ENCODE data around the gene PIN1. TPM values are rescaled to one million over a fixed set of nuclear protein-coding genes. Genes with fewer than 3 reads are reported as not detected.

PIN1 gene
- total RNA-seq, 1 donor from 2014 or later = 109 TPM

DNA sequence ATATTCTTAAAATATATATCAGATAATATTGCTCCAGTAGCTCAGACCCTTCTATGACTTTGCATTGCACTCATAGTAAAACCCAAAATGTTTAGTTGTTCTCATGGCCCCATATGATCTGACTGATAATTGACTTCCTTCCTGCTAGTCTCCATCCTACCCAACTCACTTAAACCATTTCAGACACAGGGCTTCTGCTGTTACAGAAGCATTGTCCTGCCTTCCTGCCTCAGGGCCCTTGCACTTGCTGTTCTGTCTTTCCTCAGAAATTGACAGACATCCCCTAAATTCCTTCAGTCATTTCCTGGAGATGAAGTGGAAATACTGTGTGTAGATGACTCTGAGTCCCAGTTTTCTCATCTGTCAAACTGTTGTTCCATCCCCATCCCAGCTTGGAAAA lies 36.0 kb upstream of the PIN1 start:
- no peak overlapping the region for H3K9ac ChIP-seq (ENCODE audit: low read length)
- H3K4me2 ChIP-seq (ENCODE audit: low read length) = no peak overlapping the region
- Mint-ChIP-seq H3K27ac (ENCODE audit: unreplicated experiment) (no peak overlapping the region), H3K27me3 (ENCODE audit: low read depth, unreplicated experiment) (no peaks in the 10 kb centered on the region), H3K4me3 (ENCODE audit: unreplicated experiment) (no peak overlapping the region), H3K36me3 (ENCODE audit: low read depth, unreplicated experiment) (peaks cover 15% of the 10 kb centered on the region), H3K9me3 (ENCODE audit: unreplicated experiment) (no peaks in the 10 kb centered on the region), H3K4me1 (ENCODE audit: low read depth, unreplicated experiment) (no peaks in the 10 kb centered on the region)
- FAIRE-seq = no peak
- H3K4me1 ChIP-seq (ENCODE audit: insufficient read depth, low read length) = no peaks in the 10 kb centered on the region
- H3K27me3 ChIP-seq (ENCODE audit: insufficient read depth, low read length) = no peaks in the 10 kb centered on the region
- H3K4me3 ChIP-seq (ENCODE audit: insufficient read depth, low read depth, low read length) = no peak overlapping the region
- DNase-seq (ENCODE audit: low read depth) = no peak
- H3K27ac ChIP-seq (ENCODE audit: low read depth, low read length) = no peak overlapping the region
- no peak overlapping the region for H2AFZ ChIP-seq (ENCODE audit: low read depth, low read length)
- H3K79me2 ChIP-seq (ENCODE audit: insufficient read depth, low read length) = no peaks in the 10 kb centered on the region
- H3K9me3 ChIP-seq (ENCODE audit: insufficient read depth, low read depth, low read length) = no peaks in the 10 kb centered on the region
- no peaks in the 10 kb centered on the region for H4K20me1 ChIP-seq (ENCODE audit: insufficient read depth, low read length)
- TF ChIP-seq, protein P1, sequence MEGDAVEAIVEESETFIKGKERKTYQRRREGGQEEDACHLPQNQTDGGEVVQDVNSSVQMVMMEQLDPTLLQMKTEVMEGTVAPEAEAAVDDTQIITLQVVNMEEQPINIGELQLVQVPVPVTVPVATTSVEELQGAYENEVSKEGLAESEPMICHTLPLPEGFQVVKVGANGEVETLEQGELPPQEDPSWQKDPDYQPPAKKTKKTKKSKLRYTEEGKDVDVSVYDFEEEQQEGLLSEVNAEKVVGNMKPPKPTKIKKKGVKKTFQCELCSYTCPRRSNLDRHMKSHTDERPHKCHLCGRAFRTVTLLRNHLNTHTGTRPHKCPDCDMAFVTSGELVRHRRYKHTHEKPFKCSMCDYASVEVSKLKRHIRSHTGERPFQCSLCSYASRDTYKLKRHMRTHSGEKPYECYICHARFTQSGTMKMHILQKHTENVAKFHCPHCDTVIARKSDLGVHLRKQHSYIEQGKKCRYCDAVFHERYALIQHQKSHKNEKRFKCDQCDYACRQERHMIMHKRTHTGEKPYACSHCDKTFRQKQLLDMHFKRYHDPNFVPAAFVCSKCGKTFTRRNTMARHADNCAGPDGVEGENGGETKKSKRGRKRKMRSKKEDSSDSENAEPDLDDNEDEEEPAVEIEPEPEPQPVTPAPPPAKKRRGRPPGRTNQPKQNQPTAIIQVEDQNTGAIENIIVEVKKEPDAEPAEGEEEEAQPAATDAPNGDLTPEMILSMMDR (IDR thresholded peaks at IDR 0.05; ENCODE audit: insufficient read depth, low read depth, low read length) = no peak
- TF ChIP-seq EZH2 (IDR thresholded peaks at IDR 0.05; ENCODE audit: insufficient read depth, low read length) = no peak
- no peaks in the 10 kb centered on the region for H3K36me3 ChIP-seq (ENCODE audit: insufficient read depth, low read length)

DNA sequence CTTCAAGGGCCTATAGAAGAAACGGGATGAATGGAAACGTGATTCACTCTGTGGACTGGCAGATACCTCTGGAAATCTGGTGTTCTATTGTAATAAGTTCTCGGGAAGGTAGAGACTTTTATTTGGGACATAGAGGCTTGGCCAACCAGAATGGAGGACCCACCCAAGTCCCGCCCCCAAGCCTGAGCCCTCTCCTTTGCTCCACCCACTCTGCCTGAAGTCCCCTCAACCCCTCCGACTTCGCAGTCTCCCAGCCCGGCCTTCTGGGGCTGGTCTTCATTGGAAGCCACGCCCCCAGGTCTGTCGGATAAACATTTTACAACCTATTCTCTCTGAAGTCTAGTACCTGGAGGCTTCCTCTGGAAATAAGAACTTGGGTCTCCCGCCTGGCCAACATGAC lies 33.1 kb upstream of the PIN1 start:
- H3K36me3 ChIP-seq (ENCODE audit: insufficient read depth, low read length) = no peaks in the 10 kb centered on the region
- no peaks in the 10 kb centered on the region for H3K4me1 Mint-ChIP-seq (ENCODE audit: low read depth, unreplicated experiment)
- no peaks in the 10 kb centered on the region for H4K20me1 ChIP-seq (ENCODE audit: insufficient read depth, low read length)
- no peak for FAIRE-seq
- no peak overlapping the region for H3K9ac ChIP-seq (ENCODE audit: low read length)
- TF ChIP-seq, protein P1 (IDR thresholded peaks at IDR 0.05; ENCODE audit: insufficient read depth, low read depth, low read length) = no peak
- no peak for TF ChIP-seq EZH2 (IDR thresholded peaks at IDR 0.05; ENCODE audit: insufficient read depth, low read length)
- H3K4me2 ChIP-seq (ENCODE audit: low read length) = no peak overlapping the region
- H2AFZ ChIP-seq (ENCODE audit: low read depth, low read length) = no peak overlapping the region
- no peak overlapping the region for H3K4me3 Mint-ChIP-seq (ENCODE audit: unreplicated experiment)
- no peaks in the 10 kb centered on the region for H3K9me3 Mint-ChIP-seq (ENCODE audit: unreplicated experiment)
- no peaks in the 10 kb centered on the region for H3K4me1 ChIP-seq (ENCODE audit: insufficient read depth, low read length)
- peaks cover 12% of the 10 kb centered on the region for H3K36me3 Mint-ChIP-seq (ENCODE audit: low read depth, unreplicated experiment)
- H3K27ac Mint-ChIP-seq (ENCODE audit: unreplicated experiment) = no peak overlapping the region
- no peak overlapping the region for H3K27ac ChIP-seq (ENCODE audit: low read depth, low read length)
- no peak for DNase-seq (ENCODE audit: low read depth)
- no peaks in the 10 kb centered on the region for H3K27me3 Mint-ChIP-seq (ENCODE audit: low read depth, unreplicated experiment)
- H3K9me3 ChIP-seq (ENCODE audit: insufficient read depth, low read depth, low read length) = no peaks in the 10 kb centered on the region
- H3K79me2 ChIP-seq (ENCODE audit: insufficient read depth, low read length) = no peaks in the 10 kb centered on the region
- H3K27me3 ChIP-seq (ENCODE audit: insufficient read depth, low read length) = no peaks in the 10 kb centered on the region
- H3K4me3 ChIP-seq (ENCODE audit: insufficient read depth, low read depth, low read length) = no peak overlapping the region

DNA sequence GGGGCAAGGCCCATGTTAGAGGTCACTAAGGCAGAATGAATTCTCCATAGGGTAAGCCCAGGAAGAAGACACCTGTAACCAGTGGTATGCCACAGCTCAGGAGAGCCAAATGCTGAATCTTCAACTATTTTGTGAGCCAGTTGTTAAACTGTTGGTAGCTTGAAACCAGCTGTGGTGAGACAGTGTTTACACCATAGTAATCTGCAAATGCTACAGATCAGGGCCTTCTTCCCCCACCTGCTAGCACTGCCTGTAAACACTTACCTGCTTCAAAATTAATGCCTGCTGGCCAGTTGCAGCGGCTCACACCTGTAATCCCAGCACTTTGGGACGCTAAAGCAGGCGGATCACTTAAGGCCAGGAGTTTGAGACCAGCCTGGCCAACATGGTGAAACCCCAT lies 28.3 kb upstream of the PIN1 start:
- Histone ChIP-seq H3K27me3 (ENCODE audit: insufficient read depth, low read length) (no peaks in the 10 kb centered on the region), H3K27ac (ENCODE audit: low read depth, low read length) (no peak overlapping the region), H3K9ac (ENCODE audit: low read length) (no peak overlapping the region), H3K4me3 (ENCODE audit: insufficient read depth, low read depth, low read length) (no peak overlapping the region), H3K36me3 (ENCODE audit: insufficient read depth, low read length) (peaks cover 11% of the 10 kb centered on the region), H3K9me3 (ENCODE audit: insufficient read depth, low read depth, low read length) (no peaks in the 10 kb centered on the region), H2AFZ (ENCODE audit: low read depth, low read length) (no peak overlapping the region), H3K4me1 (ENCODE audit: insufficient read depth, low read length) (no peaks in the 10 kb centered on the region), H4K20me1 (ENCODE audit: insufficient read depth, low read length) (peaks cover 6% of the 10 kb centered on the region), H3K4me2 (ENCODE audit: low read length) (no peak overlapping the region), H3K79me2 (ENCODE audit: insufficient read depth, low read length) (no peaks in the 10 kb centered on the region)
- H3K27ac Mint-ChIP-seq (ENCODE audit: unreplicated experiment) = no peak overlapping the region
- DNase-seq (ENCODE audit: low read depth) = no peak
- no peaks in the 10 kb centered on the region for H3K4me1 Mint-ChIP-seq (ENCODE audit: low read depth, unreplicated experiment)
- H3K4me3 Mint-ChIP-seq (ENCODE audit: unreplicated experiment) = no peak overlapping the region
- no peaks in the 10 kb centered on the region for H3K9me3 Mint-ChIP-seq (ENCODE audit: unreplicated experiment)
- no peaks in the 10 kb centered on the region for H3K27me3 Mint-ChIP-seq (ENCODE audit: low read depth, unreplicated experiment)
- TF ChIP-seq EZH2 (IDR thresholded peaks at IDR 0.05; ENCODE audit: insufficient read depth, low read length) = no peak
- TF ChIP-seq, protein P1 (IDR thresholded peaks at IDR 0.05; ENCODE audit: insufficient read depth, low read depth, low read length) = no peak
- H3K36me3 Mint-ChIP-seq (ENCODE audit: low read depth, unreplicated experiment) = peaks cover 10% of the 10 kb centered on the region
- no peak for FAIRE-seq
